Measurements from ENCODE around the gene FRK.
"Not testable (repeated sequence)": the region's sequence is repeated elsewhere in the genome, so short reads cannot be mapped to it uniquely, and the experiment has no call there.

FRK gene

GRCh38 chr6:116004841-116005815 lies 55.6 kb downstream of the FRK start:
- no peak for DNase-seq (ENCODE audit: low spot score)

GRCh38 chr6:116003668-116004067 lies 57.0 kb downstream of the FRK start:
- DNase-seq (ENCODE audit: low spot score) = no peak

- DNase-seq (ENCODE audit: low spot score) = no peak
Measured at GRCh38 chr6:116002756-116003155, 57.9 kb downstream of the FRK start.

- no peak for DNase-seq (ENCODE audit: low spot score)
Measured at GRCh38 chr6:115999235-115999634, 61.5 kb downstream of the FRK start.

GRCh38 chr6:115997990-115998585 lies 62.6 kb downstream of the FRK start:
- no peak for DNase-seq (ENCODE audit: low spot score)

- DNase-seq (ENCODE audit: low spot score) = no peak
Measured at GRCh38 chr6:115986026-115986425, 74.7 kb downstream of the FRK start.

- no peak for DNase-seq (ENCODE audit: low spot score)
Measured at GRCh38 chr6:115984809-115985208, 75.9 kb downstream of the FRK start.

- DNase-seq (ENCODE audit: low spot score) = no peak
Measured at GRCh38 chr6:115983998-115984397, 76.7 kb downstream of the FRK start.

GRCh38 chr6:115982453-115982852 lies 78.2 kb downstream of the FRK start:
- DNase-seq (ENCODE audit: low spot score) = no peak

GRCh38 chr6:115977220-115977619 lies 83.5 kb downstream of the FRK start:
- no peak for DNase-seq (ENCODE audit: low spot score)

GRCh38 chr6:115976321-115976870 lies 84.3 kb downstream of the FRK start:
- no peak for DNase-seq (ENCODE audit: low spot score)

- DNase-seq (ENCODE audit: low spot score) = no peak
Measured at GRCh38 chr6:115972679-115973078, 88.0 kb downstream of the FRK start.

- DNase-seq (ENCODE audit: low spot score) = no peak
Measured at GRCh38 chr6:115971785-115972184, 88.9 kb downstream of the FRK start.

- DNase-seq (ENCODE audit: low spot score) = no peak
Measured at GRCh38 chr6:115969930-115970273, 90.8 kb downstream of the FRK start.

GRCh38 chr6:115969207-115969929 lies 91.3 kb downstream of the FRK start:
- no peak for DNase-seq (ENCODE audit: low spot score)

GRCh38 chr6:115960286-115960685 lies 100.4 kb downstream of the FRK start:
- DNase-seq (ENCODE audit: low spot score) = not testable (repeated sequence)

GRCh38 chr6:115958958-115959357 lies 101.7 kb downstream of the FRK start:
- DNase-seq (ENCODE audit: low spot score) = no peak

- DNase-seq (ENCODE audit: low spot score) = no peak
Measured at GRCh38 chr6:115954740-115955139, 106.0 kb downstream of the FRK start.

- no peak for DNase-seq (ENCODE audit: low spot score)
Measured at GRCh38 chr6:115948751-115949150, 111.9 kb downstream of the FRK start.

- DNase-seq (ENCODE audit: low spot score) = no peak
Measured at GRCh38 chr6:115947966-115948541, 112.6 kb downstream of the FRK start.

- DNase-seq (ENCODE audit: low spot score) = no peak
Measured at GRCh38 chr6:115945812-115946211, 114.9 kb downstream of the FRK start.

GRCh38 chr6:115945306-115945705 lies 115.4 kb downstream of the FRK start:
- DNase-seq (ENCODE audit: low spot score) = no peak

All from germinal center (tissue), 1 donor.